ENCODE measurements around the gene TMBIM4. TPM values are rescaled to one million over a fixed set of nuclear protein-coding genes. Genes with fewer than 3 reads are reported as not detected.
"Not testable (repeated sequence)": the region's sequence is repeated elsewhere in the genome, so short reads cannot be mapped to it uniquely, and the experiment has no call there.

TMBIM4 gene
- 100 to 1,000 TPM; 139 to 158 TPM for total RNA-seq
- long read RNA-seq, transcript TMBIM4-202 (7 exons, 2,952 nt) = major isoform, 183 of 204 reads
- long read RNA-seq, partial matches to known transcripts = 0 of 204 reads
- long read RNA-seq, other reads (novel, unspliced or antisense) = 14 of 204 reads

- peak; percentile 92 for DNase-seq
- intact Hi-C loops (cut with DNase I, micrococcal nuclease) = no loop called here
- ATAC-seq = peak; percentile 93
Measured at GRCh38 chr12:66169221-66170170, at the start of gene TMBIM4. TMBIM4 (minus strand) TSS chr12:66169996; CDS start chr12:66169951, 45 bp downstream.

- intact Hi-C loops (cut with DNase I, micrococcal nuclease) = no loop called here
- no peak for ATAC-seq
- no peak for DNase-seq
Measured at GRCh38 chr12:66217342-66217917, 47.6 kb upstream of the TMBIM4 start.

DNA sequence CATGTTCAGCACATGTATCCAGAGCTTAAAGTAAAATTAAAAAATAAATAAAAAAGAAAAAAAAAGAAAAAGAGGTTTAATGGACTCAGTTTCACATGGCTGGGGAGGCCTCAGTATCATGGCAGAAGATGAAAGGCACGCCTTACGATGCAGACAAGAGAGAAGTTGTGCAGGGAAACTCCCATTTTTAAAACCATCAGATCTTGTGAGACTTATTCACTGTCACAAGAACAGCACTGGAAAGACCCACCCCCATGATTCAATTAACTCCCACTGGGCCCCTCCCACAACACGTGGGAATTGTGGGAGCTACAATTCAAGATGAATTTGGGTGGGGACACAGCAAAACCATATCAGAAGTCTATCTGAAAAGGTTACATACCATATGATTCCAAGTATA, 43.2 kb upstream of the TMBIM4 start:
- intact Hi-C loops (cut with DNase I, micrococcal nuclease); DNase-seq; ATAC-seq: not testable (repeated sequence)

DNA sequence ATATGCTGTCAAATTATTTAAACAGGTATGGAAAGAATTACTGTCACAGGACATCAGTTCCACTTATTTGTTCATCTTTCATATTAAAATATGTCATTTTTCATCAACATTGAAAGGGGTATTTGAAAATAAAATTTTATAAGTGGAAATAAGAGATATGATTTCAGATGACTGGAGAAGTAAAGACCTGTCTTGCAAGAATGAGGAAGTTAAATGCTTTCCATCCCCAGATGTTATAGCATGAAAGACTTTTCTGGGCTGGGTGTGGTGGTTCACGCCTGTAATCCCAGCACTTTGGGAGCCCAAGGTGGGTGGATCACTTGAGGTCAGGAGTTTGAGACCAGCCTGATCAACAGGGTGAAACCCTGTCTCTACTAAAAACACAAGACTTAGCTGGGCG, 41.8 kb upstream of the TMBIM4 start:
- ATAC-seq; DNase-seq; intact Hi-C loops (cut with DNase I, micrococcal nuclease): not testable (repeated sequence)

DNA sequence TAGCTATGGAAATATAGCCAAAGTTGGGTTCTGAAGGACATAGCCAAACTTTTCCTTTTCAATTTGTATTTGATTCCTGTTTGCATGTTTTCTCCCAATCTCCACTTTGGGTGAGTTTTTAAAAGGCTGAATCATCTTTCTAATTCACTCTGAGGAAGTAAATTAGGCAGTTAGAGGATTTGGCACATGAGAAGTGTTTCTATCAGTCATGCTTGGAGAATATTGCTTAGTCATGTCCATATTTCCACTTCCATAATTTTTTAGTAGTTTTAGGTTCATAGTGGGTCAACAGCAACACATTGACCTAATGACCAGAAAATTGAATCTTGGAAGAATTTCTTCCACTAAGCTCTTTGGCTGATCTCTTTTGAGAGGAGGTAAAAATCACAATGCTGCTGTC, 41.0 kb upstream of the TMBIM4 start:
- ATAC-seq = no peak
- intact Hi-C loops (cut with DNase I, micrococcal nuclease) = no loop called here
- no peak for DNase-seq

DNA sequence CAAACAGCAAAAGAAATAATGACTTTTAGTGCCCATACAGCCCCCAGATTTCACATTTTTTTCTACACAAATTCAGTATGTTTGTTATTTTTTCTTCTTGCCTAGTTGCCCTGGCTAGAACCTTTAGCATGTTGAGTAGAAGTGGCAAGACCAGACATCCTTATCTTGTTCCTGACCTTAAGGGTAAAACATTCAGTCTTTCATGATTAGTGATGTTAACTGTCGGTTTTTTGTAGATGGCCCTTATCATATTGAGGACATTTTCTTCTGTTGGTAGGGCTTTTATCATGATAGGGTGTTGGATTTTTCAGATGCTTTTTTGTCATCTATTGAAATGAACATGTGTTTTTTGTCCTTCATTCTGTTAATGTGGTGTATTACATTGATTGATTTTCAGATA, 36.3 kb upstream of the TMBIM4 start:
- ATAC-seq (no peak), DNase-seq (no peak)
- intact Hi-C loops (cut with DNase I, micrococcal nuclease) = no loop called here

DNA sequence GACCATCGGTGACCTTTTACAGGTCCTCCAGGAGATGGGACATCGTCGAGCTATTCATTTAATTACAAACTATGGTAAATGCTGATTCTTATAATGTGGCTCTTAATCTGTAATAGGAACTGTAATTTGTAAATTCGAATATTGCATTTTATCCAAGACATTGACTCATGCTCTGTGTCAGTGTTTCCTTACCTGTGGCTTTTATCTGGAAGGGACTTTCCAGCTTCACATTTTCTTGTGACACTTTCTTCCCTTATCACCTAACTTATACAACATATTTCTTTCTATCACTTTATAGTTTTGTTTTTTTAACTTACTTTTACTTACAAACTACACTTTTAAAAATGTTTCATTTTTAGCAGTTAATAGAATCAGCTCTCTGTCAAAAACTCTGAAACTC, 34.0 kb upstream of the TMBIM4 start:
- ATAC-seq (no peak), DNase-seq (no peak)
- intact Hi-C loops (cut with DNase I, micrococcal nuclease) = no loop called here

GRCh38 chr12:66199831-66200509, 30.2 kb upstream of the TMBIM4 start:
- ATAC-seq (no peak), DNase-seq (no peak)
- intact Hi-C loops (cut with DNase I, micrococcal nuclease) = no loop called here

- intact Hi-C loops (cut with DNase I, micrococcal nuclease) = no loop called here
- no peak for ATAC-seq
- no peak for DNase-seq
Measured at GRCh38 chr12:66199141-66199540, 29.3 kb upstream of the TMBIM4 start.

GRCh38 chr12:66197495-66197921, 27.7 kb upstream of the TMBIM4 start:
- intact Hi-C loops (cut with DNase I, micrococcal nuclease) = no loop called here
- DNase-seq (no peak), ATAC-seq (no peak)

- ATAC-seq = no peak
- intact Hi-C loops (cut with DNase I, micrococcal nuclease) = no loop called here
- DNase-seq = no peak
Measured at GRCh38 chr12:66196806-66197205, 27.0 kb upstream of the TMBIM4 start.

DNA sequence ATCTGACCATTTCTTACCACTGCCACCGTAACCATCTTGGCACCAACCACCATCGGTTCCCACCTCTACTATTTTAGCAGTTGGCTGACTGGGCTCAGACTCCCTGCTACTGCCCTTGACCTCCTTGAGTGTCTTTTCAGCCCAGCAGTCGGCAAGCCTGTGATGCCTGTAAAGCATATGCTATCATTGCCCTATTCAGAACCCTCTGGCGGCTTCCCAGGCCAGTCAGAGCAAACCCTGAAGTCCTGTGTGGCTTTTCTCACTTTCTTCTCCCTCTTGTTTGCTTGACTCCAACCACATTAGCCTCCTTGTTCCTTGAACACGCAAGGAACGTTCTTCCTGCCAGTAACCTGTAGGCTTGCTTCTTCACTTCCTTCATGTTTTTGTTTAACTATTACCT, 25.4 kb upstream of the TMBIM4 start:
- no peak for ATAC-seq
- intact Hi-C loops (cut with DNase I, micrococcal nuclease) = no loop called here
- DNase-seq = no peak

- DNase-seq (no peak), ATAC-seq (no peak)
- intact Hi-C loops (cut with DNase I, micrococcal nuclease) = no loop called here
Measured at GRCh38 chr12:66194122-66194521, 24.3 kb upstream of the TMBIM4 start.

GRCh38 chr12:66191547-66192126, 21.8 kb upstream of the TMBIM4 start:
- intact Hi-C loops (cut with DNase I, micrococcal nuclease) = no loop called here
- no peak for ATAC-seq
- DNase-seq = no peak

DNA sequence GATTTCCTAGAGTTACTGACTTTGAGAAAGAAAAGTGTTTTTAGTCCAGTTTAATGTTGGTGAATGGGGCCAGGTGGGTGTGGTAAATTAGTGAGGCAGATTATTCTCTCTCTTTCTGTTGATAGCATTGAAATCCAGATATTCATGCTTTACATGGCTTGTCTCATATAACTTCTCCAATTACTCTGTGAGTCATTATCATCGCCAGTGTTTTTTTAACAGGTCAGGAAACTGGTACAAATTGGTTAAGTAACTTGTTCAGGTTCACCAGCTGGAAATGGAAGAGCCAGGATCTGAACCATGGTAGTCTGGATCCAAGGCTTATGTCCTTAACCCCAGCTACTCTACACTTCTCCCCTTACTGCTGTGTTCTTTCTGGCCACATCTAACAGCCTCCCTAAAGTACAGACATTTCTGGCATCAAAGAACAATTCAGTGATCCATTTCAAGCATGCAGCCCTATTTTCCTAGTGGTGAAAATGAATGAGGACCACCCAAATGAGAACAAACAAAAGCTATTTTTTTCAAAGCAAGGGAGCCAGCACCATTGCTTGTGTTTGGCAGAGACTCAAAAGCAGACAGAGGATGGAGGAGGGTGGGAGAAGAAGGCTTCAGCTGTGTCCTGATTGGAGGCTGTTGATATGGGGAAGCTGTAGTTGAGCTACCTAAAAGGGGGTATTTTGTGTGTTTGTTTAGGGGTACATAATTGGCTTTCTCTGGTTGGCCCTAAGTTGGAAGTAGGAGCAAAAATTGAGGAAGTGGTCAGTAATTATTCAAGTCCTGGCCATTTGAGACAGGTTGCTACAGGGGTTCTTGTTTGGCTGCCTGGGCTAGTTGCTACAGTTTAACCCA, 20.9 kb upstream of the TMBIM4 start:
- ATAC-seq (no peak), DNase-seq (no peak)
- intact Hi-C loops (cut with DNase I, micrococcal nuclease) = no loop called here

DNA sequence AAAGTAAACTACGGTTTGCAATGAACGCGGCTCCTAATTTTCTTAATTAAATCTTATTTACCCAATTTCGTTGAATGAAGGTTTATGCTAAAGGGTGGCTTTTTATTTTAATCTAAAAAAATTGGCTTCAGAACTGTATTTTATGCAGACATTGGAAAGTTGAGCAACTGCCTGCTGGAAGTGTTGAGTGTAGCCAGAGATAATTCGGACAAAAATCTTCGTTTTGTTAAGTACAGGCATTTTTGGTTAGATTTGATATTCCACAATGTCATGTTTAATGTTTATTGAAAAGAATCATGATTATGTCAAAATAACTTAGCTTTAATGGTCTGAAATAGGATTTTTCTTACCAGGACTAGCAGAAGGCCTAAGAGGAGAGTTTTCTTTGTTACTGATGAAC, 20.1 kb upstream of the TMBIM4 start:
- DNase-seq (no peak), ATAC-seq (no peak)
- intact Hi-C loops (cut with DNase I, micrococcal nuclease) = no loop called here

- no peak for ATAC-seq
- no peak for DNase-seq
- intact Hi-C loops (cut with DNase I, micrococcal nuclease) = no loop called here
Measured at GRCh38 chr12:66189486-66189843, 19.7 kb upstream of the TMBIM4 start.
